ENCODE data around the gene IGSF9B. TPM values are rescaled to one million over a fixed set of nuclear protein-coding genes. Genes with fewer than 3 reads are reported as not detected.
A peak's percentile ranks its signal among the peaks of the same experiment; 100 is the strongest.

Gene IGSF9B
- total and polyA plus RNA-seq, 11 donors, result 14.6 to 78.5 (median 38.3) TPM

DNA sequence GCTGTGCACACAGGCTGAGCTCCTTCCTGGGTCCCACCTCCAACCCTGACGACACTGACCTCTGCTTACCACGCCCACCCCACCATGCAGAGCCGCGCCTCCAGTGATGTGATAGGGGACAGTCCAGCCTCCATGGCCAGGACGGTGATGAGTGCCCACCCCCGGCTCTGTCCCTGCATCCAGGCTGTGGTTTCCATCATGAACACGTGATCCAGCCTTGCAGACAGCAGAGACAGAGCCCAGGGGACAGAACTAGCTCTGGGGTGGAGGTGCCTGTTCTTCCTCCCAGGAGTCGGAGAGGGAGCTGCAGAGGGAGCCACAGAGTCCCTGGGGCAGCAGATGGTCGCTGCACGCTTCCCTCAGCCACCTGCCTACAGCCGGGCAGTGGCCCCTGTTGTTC, 42.6 kb upstream of the IGSF9B start:
- Histone ChIP-seq H3K4me3 (no peak overlapping the region), H3K27me3 (no peaks in the 10 kb centered on the region), H3K9me3 (no peaks in the 10 kb centered on the region), H3K4me1 (peaks cover 0 to 25% (median 10%) of the 10 kb centered on the region in 12 donors), H3K27ac (no peak overlapping the region), H3K36me3 (no peaks in the 10 kb centered on the region)
- DNase-seq (no peak), ATAC-seq (no peak)
- TF ChIP-seq, protein P1, sequence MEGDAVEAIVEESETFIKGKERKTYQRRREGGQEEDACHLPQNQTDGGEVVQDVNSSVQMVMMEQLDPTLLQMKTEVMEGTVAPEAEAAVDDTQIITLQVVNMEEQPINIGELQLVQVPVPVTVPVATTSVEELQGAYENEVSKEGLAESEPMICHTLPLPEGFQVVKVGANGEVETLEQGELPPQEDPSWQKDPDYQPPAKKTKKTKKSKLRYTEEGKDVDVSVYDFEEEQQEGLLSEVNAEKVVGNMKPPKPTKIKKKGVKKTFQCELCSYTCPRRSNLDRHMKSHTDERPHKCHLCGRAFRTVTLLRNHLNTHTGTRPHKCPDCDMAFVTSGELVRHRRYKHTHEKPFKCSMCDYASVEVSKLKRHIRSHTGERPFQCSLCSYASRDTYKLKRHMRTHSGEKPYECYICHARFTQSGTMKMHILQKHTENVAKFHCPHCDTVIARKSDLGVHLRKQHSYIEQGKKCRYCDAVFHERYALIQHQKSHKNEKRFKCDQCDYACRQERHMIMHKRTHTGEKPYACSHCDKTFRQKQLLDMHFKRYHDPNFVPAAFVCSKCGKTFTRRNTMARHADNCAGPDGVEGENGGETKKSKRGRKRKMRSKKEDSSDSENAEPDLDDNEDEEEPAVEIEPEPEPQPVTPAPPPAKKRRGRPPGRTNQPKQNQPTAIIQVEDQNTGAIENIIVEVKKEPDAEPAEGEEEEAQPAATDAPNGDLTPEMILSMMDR (IDR thresholded peaks at IDR 0.05), result no peak
- no peak for TF ChIP-seq POLR2A (IDR thresholded peaks at IDR 0.05)
- 62 to 71% (median 65%) methylated on average over 4 to 11 of the region's 11 CpGs for WGBS, 4 donors
- intact Hi-C loops (cut with DNase I), result no loop called here

DNA sequence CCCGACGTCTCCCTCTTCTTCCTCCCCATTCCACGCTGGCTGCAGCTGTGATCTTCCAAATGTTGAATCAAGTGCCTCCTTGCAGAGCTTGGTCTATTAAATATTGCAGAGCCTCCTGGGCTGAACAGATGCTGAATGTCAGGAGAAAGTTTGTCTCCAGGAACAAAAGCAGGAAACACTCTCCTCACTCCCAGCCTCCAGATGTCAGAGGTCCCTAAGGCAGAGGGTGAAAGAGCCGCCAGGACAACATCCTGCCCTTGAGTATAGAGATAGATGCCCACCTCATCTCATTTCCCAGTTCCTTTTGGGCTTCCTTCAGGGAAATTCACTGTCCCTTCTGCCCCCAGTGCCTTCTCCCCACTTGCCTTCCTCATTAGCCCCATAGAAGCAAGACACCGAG, 40.8 kb upstream of the IGSF9B start:
- DNase-seq (peak in 1 of 5 donors; percentile 23), ATAC-seq (peak in 3 of 4 donors; percentile 33 to 85 (median 43))
- TF ChIP-seq, protein P1 (IDR thresholded peaks at IDR 0.05), result no peak
- TF ChIP-seq POLR2A (IDR thresholded peaks at IDR 0.05), result no peak
- peaks cover 0 to 14% (median 6%) of the 10 kb centered on the region in 12 donors for H3K4me1 ChIP-seq
- 52 to 63% (median 55%) methylated on average over 5 of the region's 5 CpGs for WGBS, 4 donors
- intact Hi-C loops (cut with DNase I), result no loop called here
- no peaks in the 10 kb centered on the region for H3K27me3 ChIP-seq
- H3K36me3 ChIP-seq, result no peaks in the 10 kb centered on the region
- no peaks in the 10 kb centered on the region for H3K9me3 ChIP-seq
- no peak overlapping the region for H3K4me3 ChIP-seq
- H3K27ac ChIP-seq, result peak overlapping the region in 4 of 12 donors; percentile 2 to 62 (median 50)

DNA sequence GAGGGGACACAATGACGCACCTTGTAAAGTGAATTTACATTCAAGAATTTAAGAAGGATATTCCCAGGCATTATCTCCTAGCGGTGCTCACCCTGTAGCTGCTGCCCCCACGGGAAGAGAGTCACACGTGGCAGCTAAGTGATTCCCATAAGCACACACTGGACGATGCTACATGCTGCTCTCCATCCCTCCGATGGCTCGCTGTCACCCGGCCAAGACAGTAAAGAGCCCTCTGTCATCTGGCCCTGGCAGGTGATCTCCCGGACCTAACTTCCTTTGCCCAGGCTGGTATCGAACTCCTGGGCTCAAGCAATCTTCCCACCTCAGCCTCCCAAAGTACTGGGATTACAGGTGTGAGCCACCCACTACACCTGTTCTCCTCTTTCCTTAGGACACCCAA, 39.9 kb upstream of the IGSF9B start:
- ATAC-seq (no peak), DNase-seq (no peak)
- H3K27ac ChIP-seq, result peak overlapping the region in 2 of 12 donors; percentile 9 to 29
- H3K4me3 ChIP-seq, result no peak overlapping the region
- H3K9me3 ChIP-seq, result no peaks in the 10 kb centered on the region
- H3K36me3 ChIP-seq, result no peaks in the 10 kb centered on the region
- peaks cover 0 to 14% (median 6%) of the 10 kb centered on the region in 12 donors for H3K4me1 ChIP-seq
- no peaks in the 10 kb centered on the region for H3K27me3 ChIP-seq
- TF ChIP-seq, protein P1 (IDR thresholded peaks at IDR 0.05), result no peak
- no peak for TF ChIP-seq POLR2A (IDR thresholded peaks at IDR 0.05)
- 77 to 86% (median 80%) methylated on average over 10 of the region's 10 CpGs for WGBS, 4 donors
- intact Hi-C loops (cut with DNase I), result no loop called here

DNA sequence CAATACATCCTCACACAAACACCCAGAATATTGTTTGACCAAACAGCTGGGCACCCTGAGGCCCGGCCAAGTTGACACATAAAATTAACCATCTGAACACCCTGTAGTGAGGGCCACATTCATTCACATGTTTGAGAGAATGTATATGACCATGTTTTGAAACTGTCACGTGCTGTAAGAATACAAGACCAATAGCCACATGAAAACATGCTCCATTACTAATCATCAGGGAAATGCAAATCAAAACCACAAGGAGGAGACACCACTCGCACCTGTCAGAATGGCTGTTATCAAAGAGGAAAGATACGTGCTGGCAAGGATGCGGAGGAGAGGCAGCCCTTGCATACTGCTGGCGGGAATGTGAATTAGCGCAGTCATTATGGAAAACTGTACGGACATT, 38.3 kb upstream of the IGSF9B start:
- TF ChIP-seq, protein P1 (IDR thresholded peaks at IDR 0.05), result peak in 1 of 12 donors; percentile 11
- no peak for TF ChIP-seq POLR2A (IDR thresholded peaks at IDR 0.05)
- no peak for ATAC-seq
- peaks cover 0 to 20% (median 6%) of the 10 kb centered on the region in 12 donors for H3K4me1 ChIP-seq
- no peaks in the 10 kb centered on the region for H3K27me3 ChIP-seq
- no peaks in the 10 kb centered on the region for H3K36me3 ChIP-seq
- intact Hi-C loops (cut with DNase I), result no loop called here
- H3K27ac ChIP-seq, result no peak overlapping the region
- H3K4me3 ChIP-seq, result no peak overlapping the region
- 59 to 73% (median 67%) methylated on average over 8 of the region's 8 CpGs for WGBS, 4 donors
- DNase-seq, result no peak
- H3K9me3 ChIP-seq, result no peaks in the 10 kb centered on the region

Data from heart left ventricle (tissue), 16 donors.